Endothelial cell of umbilical vein (primary cell): ENCODE measurements around the gene ARHGAP32. TPM values are rescaled to one million over a fixed set of nuclear protein-coding genes. Genes with fewer than 3 reads are reported as not detected.
"Not testable (repeated sequence)": the region's sequence is repeated elsewhere in the genome, so short reads cannot be mapped to it uniquely, and the experiment has no call there.

Source experiments
- BruUV-seq: library from RNA; stranded (reverse); fragments of 400-500 nt; replicated peaks from 2 replicates; lab custom pipeline; 2021; lab: Mats Ljungman, UMichigan
- CTCF ChIA-PET: fragments of 300-600, 350-600 bp; sonication (Branson Sonifier 250); formaldehyde crosslinking; loops from one replicate; lab custom pipeline; 2021; ENCODE audit warnings: antibody characterized with exemption, inconsistent platforms; lab: Charles Lee
- POLR2A ChIA-PET: fragments of 300-600, 350-600 bp; sonication (Branson Sonifier 250); formaldehyde crosslinking; loops from one replicate; lab custom pipeline; 2021; ENCODE audit warnings: antibody characterized with exemption, inconsistent platforms; lab: Charles Lee
- DNase-seq: peaks from one replicate; pipeline ENCODE4 v3.0.0-alpha.2; 2011; ENCODE audit warnings: low read depth, low spot score
- FAIRE-seq: peaks from 2 replicates; lab custom pipeline; 2011; peaks lifted over from hg19 to GRCh38; lab: Jason Lieb, UNC
- H2AFZ ChIP-seq: 2 replicates; pipeline ENCODE4 v1.6.0; 2012; ENCODE audit warnings: low read depth, low read length, control low read depth, inconsistent platforms
- H3K27ac ChIP-seq: 2 replicates; pipeline ENCODE4 v1.5.1; 2011; ENCODE audit warnings: low read depth, mild to moderate bottlenecking, control low read depth, low read length, moderate library complexity; ENCODE audit not compliant: insufficient read depth
- H3K27me3 ChIP-seq, 2 experiments: 2 replicates each; pipeline versions ENCODE4 v1.6.0 to v1.6.1; 2011; ENCODE audit warnings: low read length in 2 of 2, mixed read lengths in 1 of 2; ENCODE audit not compliant: control insufficient read depth in 2 of 2, insufficient read depth in 2 of 2
- H3K36me3 ChIP-seq, 2 experiments: 2 replicates in 1 of 2; 3 replicates in 1 of 2; pipeline ENCODE4 v1.5.1; 2011; ENCODE audit warnings: low read length in 2 of 2, mild to moderate bottlenecking in 1 of 2, moderate library complexity in 1 of 2; ENCODE audit not compliant: control insufficient read depth in 2 of 2, insufficient read depth in 2 of 2; ENCODE audit errors: extremely low read depth in 1 of 2
- H3K4me1 ChIP-seq: 3 replicates; pipeline ENCODE4 v1.5.1; 2011; ENCODE audit warnings: mild to moderate bottlenecking, low read length; ENCODE audit not compliant: control insufficient read depth, insufficient read depth; ENCODE audit errors: extremely low read depth
- H3K4me2 ChIP-seq: 2 replicates; pipeline ENCODE4 v1.6.1; 2011; ENCODE audit warnings: low read length, control low read depth, mixed read lengths; ENCODE audit not compliant: insufficient read depth
- H3K4me3 ChIP-seq, 3 experiments: fragments of 200-600 bp in 1 of 3; sonication (generic), shearing (Covaris generic) in 1 of 3; replicated peaks in 1 of 3; 2 replicates each; pipeline ENCODE4 v1.5.1; 2011 to 2016; ENCODE audit warnings: control low read depth in 3 of 3, low read length in 3 of 3, mild to moderate bottlenecking in 2 of 3, inconsistent platforms in 1 of 3, low read depth in 1 of 3, moderate library complexity in 1 of 3; ENCODE audit not compliant: insufficient read depth in 1 of 3
- H3K79me2 ChIP-seq: 2 replicates; pipeline ENCODE4 v1.6.0; 2012; ENCODE audit warnings: low read length, inconsistent platforms; ENCODE audit not compliant: control insufficient read depth, insufficient read depth
- H3K9ac ChIP-seq: replicated peaks from 2 replicates; pipeline ENCODE3; 2011; ENCODE audit warnings: low read length, control low read depth; ENCODE audit not compliant: insufficient read depth; ENCODE audit errors: extremely low read depth
- H3K9me1 ChIP-seq: replicated peaks from 3 replicates; pipeline ENCODE4 v1.6.0; 2011; ENCODE audit warnings: mild to moderate bottlenecking, low read length; ENCODE audit not compliant: control insufficient read depth, insufficient read depth; ENCODE audit errors: extremely low read depth
- H3K9me3 ChIP-seq: replicated peaks from 2 replicates; pipeline ENCODE4 v1.5.1; 2012; ENCODE audit warnings: low read length, inconsistent platforms; ENCODE audit not compliant: control insufficient read depth, insufficient read depth
- H4K20me1 ChIP-seq: replicated peaks from 2 replicates; pipeline ENCODE3; 2011; ENCODE audit warnings: mild to moderate bottlenecking, low read length; ENCODE audit not compliant: control insufficient read depth, insufficient read depth; ENCODE audit errors: extremely low read depth
- EZH2 ChIP-seq: IDR thresholded peaks from 2 replicates; pipeline ENCODE4 v1.6.1; 2012; ENCODE audit warnings: borderline replicate concordance, low read depth, mild to moderate bottlenecking, moderate library complexity, low read length, inconsistent platforms; ENCODE audit not compliant: severe bottlenecking
- FOS ChIP-seq: IDR thresholded peaks from 2 replicates; pipeline ENCODE4 v1.6.1; 2011; ENCODE audit warnings: mild to moderate bottlenecking, low read length, moderate library complexity, borderline replicate concordance; ENCODE audit not compliant: insufficient read depth
- GATA2 ChIP-seq: IDR thresholded peaks from 2 replicates; pipeline ENCODE4 v1.7.0; 2011; ENCODE audit warnings: low read depth, mild to moderate bottlenecking, moderate library complexity, mixed read lengths, low read length; ENCODE audit not compliant: insufficient read length, insufficient read depth
- JUN ChIP-seq: IDR thresholded peaks from 2 replicates; pipeline ENCODE4 v1.6.1; 2011; ENCODE audit warnings: borderline replicate concordance, low read depth; ENCODE audit not compliant: insufficient read length, insufficient read depth
- MYC ChIP-seq: IDR thresholded peaks from one replicate; pipeline ENCODE4 v1.6.1; 2011; ENCODE audit warnings: mild to moderate bottlenecking, low read depth, low read length
- POLR2A ChIP-seq: IDR thresholded peaks from 2 replicates; pipeline ENCODE4 v1.6.1; 2012; ENCODE audit warnings: low read depth, mild to moderate bottlenecking, control low read depth, low read length
- POLR2AphosphoS5 ChIP-seq: IDR thresholded peaks from 2 replicates; pipeline ENCODE4 v1.6.1; 2012; ENCODE audit warnings: low read depth, mild to moderate bottlenecking, control low read depth, low read length, moderate library complexity; ENCODE audit not compliant: insufficient read depth
- dilution Hi-C: fragments of 300-500 bp; cut with MboI; formaldehyde crosslinking; loops from one replicate; pipeline ENCODE4 v1.15.0; 2019; ENCODE audit warnings: low sequenced_read_pairs; ENCODE audit not compliant: extremely low pct_ligation_motif_present
- intact Hi-C: fragments of 100-400 bp; cut with micrococcal nuclease; formaldehyde crosslinking; loops from one replicate; pipeline ENCODE4 v1.10.0; 2022
- polyA plus RNA-seq, 4 experiments: library from polyadenylated mRNA; depleted of rRNA in 3 of 4; stranded (reverse) in 3 of 4; unstranded in 1 of 4; fragments of >200 nt; gene quantifications; 2 replicates each; pipeline versions ENCODE4 v1.2.1 to v1.2.3, GENCODE V29; 2011 to 2012; ENCODE audit warnings: missing spikeins in 1 of 4
- total RNA-seq: library from RNA; stranded (reverse); gene quantifications from 2 replicates; pipeline ENCODE4 v1.2.3, GENCODE V29; 2021
- TF ChIP-seq, protein P1 (sequence below), 2 donors: IDR thresholded peaks; 1 replicate in 1 of 2; 2 replicates in 1 of 2; pipeline ENCODE4 v1.5.1; 2011; ENCODE audit warnings: low read length in 2 of 2, mild to moderate bottlenecking in 2 of 2, moderate library complexity in 2 of 2, control low read depth in 1 of 2, inconsistent platforms in 1 of 2, low read depth in 1 of 2; ENCODE audit not compliant: insufficient read depth in 1 of 2; ENCODE audit errors: extremely low read depth in 1 of 2
- TF ChIP-seq, protein P2 (sequence below): IDR thresholded peaks from 2 replicates; pipeline ENCODE4 v1.6.1; 2011; ENCODE audit not compliant: insufficient read depth, insufficient read length

Gene ARHGAP32
- total and polyA plus RNA-seq, 2 donors (not counting 3 experiments of a cell fraction or from before 2014, with no cell fraction given), result 3.4 to 9.1 TPM

DNA sequence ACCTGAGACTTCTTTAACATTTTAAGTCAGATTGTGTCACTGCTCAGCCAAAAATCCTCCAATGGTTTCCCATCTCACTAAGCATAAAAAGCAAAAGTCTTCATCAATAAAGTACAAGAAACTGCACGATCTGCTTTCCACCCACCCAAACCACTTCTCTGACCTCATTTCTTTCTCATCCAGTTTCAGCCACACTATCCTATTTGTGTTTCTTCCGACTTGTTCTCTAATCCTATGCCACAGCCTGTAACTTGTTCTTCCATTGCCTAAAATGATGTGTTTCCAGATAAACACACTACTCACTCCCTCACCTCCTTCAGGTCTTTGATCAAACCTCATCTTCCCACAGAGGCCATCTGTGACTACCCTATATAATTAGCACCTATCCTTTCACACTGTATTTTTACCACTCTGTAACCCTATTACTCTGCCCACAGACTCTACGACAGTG lies 28.4 kb downstream of the ARHGAP32 start:
- H3K9me1 ChIP-seq, result no peaks in the 10 kb centered on the region
- H3K9me3 ChIP-seq, result no peaks in the 10 kb centered on the region
- H4K20me1 ChIP-seq, result peaks cover 3% of the 10 kb centered on the region
- no peaks in the 10 kb centered on the region for H3K4me1 ChIP-seq
- H3K4me3 ChIP-seq, result no peak overlapping the region
- intact Hi-C loops (no loop called here), dilution Hi-C loops (no loop called here)
- H3K27ac ChIP-seq, result no peak overlapping the region
- no peak overlapping the region for H2AFZ ChIP-seq
- H3K36me3 ChIP-seq, result no peaks in the 10 kb centered on the region
- FAIRE-seq (no peak), DNase-seq (no peak)
- ChIA-PET POLR2A (no interaction called here), CTCF (no interaction called here)
- TF ChIP-seq FOS (no peak), EZH2 (no peak), POLR2AphosphoS5 (no peak), POLR2A (no peak), JUN (no peak), MYC (no peak), GATA2 (no peak)
- TF ChIP-seq, protein P1, sequence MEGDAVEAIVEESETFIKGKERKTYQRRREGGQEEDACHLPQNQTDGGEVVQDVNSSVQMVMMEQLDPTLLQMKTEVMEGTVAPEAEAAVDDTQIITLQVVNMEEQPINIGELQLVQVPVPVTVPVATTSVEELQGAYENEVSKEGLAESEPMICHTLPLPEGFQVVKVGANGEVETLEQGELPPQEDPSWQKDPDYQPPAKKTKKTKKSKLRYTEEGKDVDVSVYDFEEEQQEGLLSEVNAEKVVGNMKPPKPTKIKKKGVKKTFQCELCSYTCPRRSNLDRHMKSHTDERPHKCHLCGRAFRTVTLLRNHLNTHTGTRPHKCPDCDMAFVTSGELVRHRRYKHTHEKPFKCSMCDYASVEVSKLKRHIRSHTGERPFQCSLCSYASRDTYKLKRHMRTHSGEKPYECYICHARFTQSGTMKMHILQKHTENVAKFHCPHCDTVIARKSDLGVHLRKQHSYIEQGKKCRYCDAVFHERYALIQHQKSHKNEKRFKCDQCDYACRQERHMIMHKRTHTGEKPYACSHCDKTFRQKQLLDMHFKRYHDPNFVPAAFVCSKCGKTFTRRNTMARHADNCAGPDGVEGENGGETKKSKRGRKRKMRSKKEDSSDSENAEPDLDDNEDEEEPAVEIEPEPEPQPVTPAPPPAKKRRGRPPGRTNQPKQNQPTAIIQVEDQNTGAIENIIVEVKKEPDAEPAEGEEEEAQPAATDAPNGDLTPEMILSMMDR (IDR thresholded peaks at IDR 0.05; ENCODE audit: extremely low read depth in 1 of 2, insufficient read depth in 1 of 2, low read depth in 1 of 2, low read length in 2 of 2), result no peak
- TF ChIP-seq, protein P2, sequence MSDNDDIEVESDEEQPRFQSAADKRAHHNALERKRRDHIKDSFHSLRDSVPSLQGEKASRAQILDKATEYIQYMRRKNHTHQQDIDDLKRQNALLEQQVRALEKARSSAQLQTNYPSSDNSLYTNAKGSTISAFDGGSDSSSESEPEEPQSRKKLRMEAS, result no peak
- BruUV-seq, result no TSS peak
- no peaks in the 10 kb centered on the region for H3K27me3 ChIP-seq
- H3K9ac ChIP-seq, result no peak overlapping the region
- H3K79me2 ChIP-seq, result no peaks in the 10 kb centered on the region
- no peak overlapping the region for H3K4me2 ChIP-seq

GRCh38 chr11:129157080-129157479 lies 35.0 kb downstream of the ARHGAP32 start:
- H3K9me3 ChIP-seq, H2AFZ ChIP-seq, intact Hi-C loops, H3K4me1 ChIP-seq, H3K27me3 ChIP-seq, CTCF ChIA-PET, H3K4me3 ChIP-seq, dilution Hi-C loops, POLR2A ChIA-PET, H3K4me2 ChIP-seq, DNase-seq, FAIRE-seq, H3K27ac ChIP-seq, H3K9ac ChIP-seq, H4K20me1 ChIP-seq, H3K36me3 ChIP-seq, H3K9me1 ChIP-seq, BruUV-seq, H3K79me2 ChIP-seq: not testable (repeated sequence)
